Measurements from ENCODE around the gene ALPL. TPM values are rescaled to one million over a fixed set of nuclear protein-coding genes. Genes with fewer than 3 reads are reported as not detected.

The ALPL gene
- total RNA-seq, 1 experiment from 2014 or later, result 4.8 TPM

DNA sequence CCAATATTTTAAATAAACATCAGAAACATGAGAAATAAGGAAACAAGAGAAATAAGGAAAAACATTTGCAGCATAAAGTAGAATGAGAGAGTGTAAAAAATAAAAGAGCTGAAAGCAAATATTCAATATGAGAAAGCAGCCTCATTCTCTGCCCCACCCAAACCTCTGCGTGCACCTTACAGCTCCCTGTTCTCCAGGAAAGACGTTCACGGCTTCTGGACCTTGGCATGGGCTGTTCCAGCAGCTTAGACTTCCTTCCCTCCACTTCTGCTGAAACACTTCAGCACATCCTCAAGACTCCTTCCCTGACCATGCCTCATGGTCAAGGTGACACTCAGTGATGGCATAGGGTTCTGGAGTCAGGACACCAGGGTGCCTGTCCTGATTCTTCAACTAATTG, 23.3 kb downstream of the ALPL start:
- ChIA-PET POLR2A (ENCODE audit: low non-redundant PET) (no interaction called here), CTCF (no interaction called here)
- Histone ChIP-seq H3K36me3 (ENCODE audit: insufficient read depth, low read length, poor library complexity, severe bottlenecking) (no peaks in the 10 kb centered on the region), H3K4me1 (ENCODE audit: insufficient read depth, low read length, poor library complexity, severe bottlenecking) (no peaks in the 10 kb centered on the region), H3K27ac (ENCODE audit: low read depth, low read length, poor library complexity, severe bottlenecking) (no peak overlapping the region), H3K27me3 (replicated peaks; ENCODE audit: insufficient read depth, low read depth, low read length, poor library complexity) (no peaks in the 10 kb centered on the region), H3K4me3 (ENCODE audit: low read depth, low read length, poor library complexity, severe bottlenecking) (no peak overlapping the region), H3K9me3 (ENCODE audit: low read depth, low read length, poor library complexity, severe bottlenecking) (no peaks in the 10 kb centered on the region)
- no TSS peak for BruUV-seq (replicated peaks)
- TF ChIP-seq EZH2 (IDR thresholded peaks at IDR 0.05; ENCODE audit: borderline replicate concordance, low read depth, low read length, poor library complexity, severe bottlenecking), result no peak
- TF ChIP-seq, protein P1, sequence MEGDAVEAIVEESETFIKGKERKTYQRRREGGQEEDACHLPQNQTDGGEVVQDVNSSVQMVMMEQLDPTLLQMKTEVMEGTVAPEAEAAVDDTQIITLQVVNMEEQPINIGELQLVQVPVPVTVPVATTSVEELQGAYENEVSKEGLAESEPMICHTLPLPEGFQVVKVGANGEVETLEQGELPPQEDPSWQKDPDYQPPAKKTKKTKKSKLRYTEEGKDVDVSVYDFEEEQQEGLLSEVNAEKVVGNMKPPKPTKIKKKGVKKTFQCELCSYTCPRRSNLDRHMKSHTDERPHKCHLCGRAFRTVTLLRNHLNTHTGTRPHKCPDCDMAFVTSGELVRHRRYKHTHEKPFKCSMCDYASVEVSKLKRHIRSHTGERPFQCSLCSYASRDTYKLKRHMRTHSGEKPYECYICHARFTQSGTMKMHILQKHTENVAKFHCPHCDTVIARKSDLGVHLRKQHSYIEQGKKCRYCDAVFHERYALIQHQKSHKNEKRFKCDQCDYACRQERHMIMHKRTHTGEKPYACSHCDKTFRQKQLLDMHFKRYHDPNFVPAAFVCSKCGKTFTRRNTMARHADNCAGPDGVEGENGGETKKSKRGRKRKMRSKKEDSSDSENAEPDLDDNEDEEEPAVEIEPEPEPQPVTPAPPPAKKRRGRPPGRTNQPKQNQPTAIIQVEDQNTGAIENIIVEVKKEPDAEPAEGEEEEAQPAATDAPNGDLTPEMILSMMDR (conservative IDR thresholded peaks at IDR 0.05; ENCODE audit: low read depth, low read length), result no peak
- intact Hi-C loops (cut with micrococcal nuclease; ENCODE audit: unreplicated experiment), result loop anchor here (5.0 kb wide), 1 partner anchor 160 kb away; no protein-coding TSS in a partner anchor
- DNase-seq (ENCODE audit: low spot score), result no peak

DNA sequence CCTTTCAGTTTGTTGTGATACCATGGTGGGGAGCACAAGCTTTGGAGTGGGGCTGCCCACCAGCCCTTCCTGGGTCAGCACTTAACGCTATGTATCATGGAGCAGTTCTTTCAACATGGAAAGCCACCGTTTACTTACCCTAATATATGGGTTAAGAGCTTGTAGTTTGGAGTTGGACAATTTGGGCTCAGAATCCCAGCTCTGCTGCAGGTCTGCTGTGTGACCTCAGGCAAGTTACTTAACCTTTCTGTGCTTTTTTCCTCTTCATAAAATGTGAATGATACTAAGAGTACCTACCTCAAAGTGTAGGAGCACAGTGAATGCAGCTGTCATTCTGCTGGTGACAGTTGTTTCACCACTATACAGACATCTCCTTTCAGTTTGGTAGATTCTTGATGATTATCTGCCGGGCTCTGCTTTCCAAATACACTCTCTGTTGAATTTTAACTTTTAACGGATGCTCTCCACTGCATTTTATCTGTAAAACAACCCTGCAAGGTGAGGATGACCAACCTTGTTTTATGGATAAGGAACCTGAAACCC, 23.8 kb downstream of the ALPL start:
- intact Hi-C loops (cut with micrococcal nuclease; ENCODE audit: unreplicated experiment), result loop anchor here (5.0 kb wide), 1 partner anchor 161 kb away; no protein-coding TSS in a partner anchor
- ChIA-PET POLR2A (ENCODE audit: low non-redundant PET) (no interaction called here), CTCF (no interaction called here)
- Histone ChIP-seq H3K36me3 (ENCODE audit: insufficient read depth, low read length, poor library complexity, severe bottlenecking) (no peaks in the 10 kb centered on the region), H3K4me1 (ENCODE audit: insufficient read depth, low read length, poor library complexity, severe bottlenecking) (no peaks in the 10 kb centered on the region), H3K9me3 (ENCODE audit: low read depth, low read length, poor library complexity, severe bottlenecking) (no peaks in the 10 kb centered on the region), H3K4me3 (ENCODE audit: low read depth, low read length, poor library complexity, severe bottlenecking) (no peak overlapping the region), H3K27me3 (replicated peaks; ENCODE audit: insufficient read depth, low read depth, low read length, poor library complexity) (no peaks in the 10 kb centered on the region), H3K27ac (ENCODE audit: low read depth, low read length, poor library complexity, severe bottlenecking) (no peak overlapping the region)
- no peak for TF ChIP-seq EZH2 (IDR thresholded peaks at IDR 0.05; ENCODE audit: borderline replicate concordance, low read depth, low read length, poor library complexity, severe bottlenecking)
- TF ChIP-seq, protein P1 (conservative IDR thresholded peaks at IDR 0.05; ENCODE audit: low read depth, low read length), result no peak
- BruUV-seq (replicated peaks), result no TSS peak
- DNase-seq (ENCODE audit: low spot score), result no peak

DNA sequence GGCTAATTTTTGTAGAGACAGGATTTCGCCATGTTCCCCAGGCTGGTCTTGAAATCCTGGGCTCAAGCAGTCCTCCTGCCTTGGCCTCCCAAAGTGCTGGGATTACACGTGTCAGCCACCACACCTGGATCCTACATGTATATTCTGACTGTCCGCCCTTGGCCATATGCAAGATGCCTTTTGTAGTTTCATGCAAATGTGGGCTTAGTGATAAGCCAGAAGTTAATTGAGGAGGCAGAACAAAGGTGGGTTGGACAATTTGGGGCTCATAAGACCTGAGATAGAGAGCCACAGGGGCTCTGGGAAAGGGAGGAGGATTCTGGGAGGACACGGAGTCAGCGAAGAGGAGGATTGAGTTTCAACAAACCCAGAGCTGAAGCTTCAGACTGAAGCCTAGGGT, 24.9 kb downstream of the ALPL start:
- Histone ChIP-seq H3K27ac (ENCODE audit: low read depth, low read length, poor library complexity, severe bottlenecking) (no peak overlapping the region), H3K27me3 (replicated peaks; ENCODE audit: insufficient read depth, low read depth, low read length, poor library complexity) (no peaks in the 10 kb centered on the region), H3K9me3 (ENCODE audit: low read depth, low read length, poor library complexity, severe bottlenecking) (no peaks in the 10 kb centered on the region), H3K36me3 (ENCODE audit: insufficient read depth, low read length, poor library complexity, severe bottlenecking) (no peaks in the 10 kb centered on the region), H3K4me3 (ENCODE audit: low read depth, low read length, poor library complexity, severe bottlenecking) (no peak overlapping the region), H3K4me1 (ENCODE audit: insufficient read depth, low read length, poor library complexity, severe bottlenecking) (no peaks in the 10 kb centered on the region)
- POLR2A ChIA-PET (ENCODE audit: low non-redundant PET), result no interaction called here
- CTCF ChIA-PET, result no interaction called here
- BruUV-seq (replicated peaks), result no TSS peak
- no peak for DNase-seq (ENCODE audit: low spot score)
- intact Hi-C loops (cut with micrococcal nuclease; ENCODE audit: unreplicated experiment), result loop anchor here (5.0 kb wide), 1 partner anchor 162 kb away; no protein-coding TSS in a partner anchor
- TF ChIP-seq, protein P1 (conservative IDR thresholded peaks at IDR 0.05; ENCODE audit: low read depth, low read length), result no peak
- TF ChIP-seq EZH2 (IDR thresholded peaks at IDR 0.05; ENCODE audit: borderline replicate concordance, low read depth, low read length, poor library complexity, severe bottlenecking), result no peak
